Right lobe of liver (tissue), 4 donors: Measurements from ENCODE around the gene BCKDK.

Experiments used
- POLR2A ChIP-seq: fragments of 450-650 bp; IDR thresholded peaks from one replicate; pipeline ENCODE4 v1.6.1; 2017; ENCODE audit warnings: antibody characterized with exemption, mild to moderate bottlenecking
- TF ChIP-seq, protein P1 (sequence below), 4 donors: fragments of 200-600 bp in 3 of 4; fragments of 450-650 bp in 1 of 4; IDR thresholded peaks; one replicate each; pipeline versions ENCODE4 v1.5.1 to v1.8.0; 2016 to 2022; ENCODE audit warnings: antibody characterized with exemption in 4 of 4, mild to moderate bottlenecking in 2 of 4
- donor health status: DM: no; HTN: no; CAD: no.
- donor health status: DM: no; HTN: no; CAD: no.
- donor health status: DM: no; HTN: yes; CAD: no.

DNA sequence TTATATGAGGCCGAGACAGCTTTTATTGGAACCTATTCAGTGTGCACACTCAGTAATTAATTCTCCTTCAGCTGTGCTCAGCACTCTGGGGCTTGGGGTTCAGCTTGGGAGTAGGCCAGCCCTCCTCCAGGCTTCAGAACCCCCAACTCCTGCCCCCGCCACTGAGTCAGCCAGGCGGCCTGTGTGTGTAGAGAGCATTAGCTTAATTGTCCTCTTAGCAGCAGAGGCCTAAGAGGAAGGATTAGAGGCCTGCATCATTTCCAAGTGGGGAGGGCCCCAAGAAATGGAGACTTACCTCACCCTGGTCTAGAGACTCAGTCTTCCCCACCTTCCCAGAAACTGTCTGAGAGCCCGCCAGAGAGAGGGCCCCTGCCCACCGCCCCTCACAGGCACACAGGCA is 20.2 kb upstream of the BCKDK start:
- TF ChIP-seq, protein P1, sequence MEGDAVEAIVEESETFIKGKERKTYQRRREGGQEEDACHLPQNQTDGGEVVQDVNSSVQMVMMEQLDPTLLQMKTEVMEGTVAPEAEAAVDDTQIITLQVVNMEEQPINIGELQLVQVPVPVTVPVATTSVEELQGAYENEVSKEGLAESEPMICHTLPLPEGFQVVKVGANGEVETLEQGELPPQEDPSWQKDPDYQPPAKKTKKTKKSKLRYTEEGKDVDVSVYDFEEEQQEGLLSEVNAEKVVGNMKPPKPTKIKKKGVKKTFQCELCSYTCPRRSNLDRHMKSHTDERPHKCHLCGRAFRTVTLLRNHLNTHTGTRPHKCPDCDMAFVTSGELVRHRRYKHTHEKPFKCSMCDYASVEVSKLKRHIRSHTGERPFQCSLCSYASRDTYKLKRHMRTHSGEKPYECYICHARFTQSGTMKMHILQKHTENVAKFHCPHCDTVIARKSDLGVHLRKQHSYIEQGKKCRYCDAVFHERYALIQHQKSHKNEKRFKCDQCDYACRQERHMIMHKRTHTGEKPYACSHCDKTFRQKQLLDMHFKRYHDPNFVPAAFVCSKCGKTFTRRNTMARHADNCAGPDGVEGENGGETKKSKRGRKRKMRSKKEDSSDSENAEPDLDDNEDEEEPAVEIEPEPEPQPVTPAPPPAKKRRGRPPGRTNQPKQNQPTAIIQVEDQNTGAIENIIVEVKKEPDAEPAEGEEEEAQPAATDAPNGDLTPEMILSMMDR (IDR thresholded peaks at IDR 0.05): no peak
- no peak for TF ChIP-seq POLR2A
